Measurements from ENCODE around the gene SRRM3. TPM values are rescaled to one million over a fixed set of nuclear protein-coding genes. Genes with fewer than 3 reads are reported as not detected.
A peak's percentile ranks its signal among the peaks of the same experiment; 100 is the strongest.
"Not testable (repeated sequence)": the region's sequence is repeated elsewhere in the genome, so short reads cannot be mapped to it uniquely, and the experiment has no call there.

Gene SRRM3
- total RNA-seq, 1 donor, result 0.36 TPM

DNA sequence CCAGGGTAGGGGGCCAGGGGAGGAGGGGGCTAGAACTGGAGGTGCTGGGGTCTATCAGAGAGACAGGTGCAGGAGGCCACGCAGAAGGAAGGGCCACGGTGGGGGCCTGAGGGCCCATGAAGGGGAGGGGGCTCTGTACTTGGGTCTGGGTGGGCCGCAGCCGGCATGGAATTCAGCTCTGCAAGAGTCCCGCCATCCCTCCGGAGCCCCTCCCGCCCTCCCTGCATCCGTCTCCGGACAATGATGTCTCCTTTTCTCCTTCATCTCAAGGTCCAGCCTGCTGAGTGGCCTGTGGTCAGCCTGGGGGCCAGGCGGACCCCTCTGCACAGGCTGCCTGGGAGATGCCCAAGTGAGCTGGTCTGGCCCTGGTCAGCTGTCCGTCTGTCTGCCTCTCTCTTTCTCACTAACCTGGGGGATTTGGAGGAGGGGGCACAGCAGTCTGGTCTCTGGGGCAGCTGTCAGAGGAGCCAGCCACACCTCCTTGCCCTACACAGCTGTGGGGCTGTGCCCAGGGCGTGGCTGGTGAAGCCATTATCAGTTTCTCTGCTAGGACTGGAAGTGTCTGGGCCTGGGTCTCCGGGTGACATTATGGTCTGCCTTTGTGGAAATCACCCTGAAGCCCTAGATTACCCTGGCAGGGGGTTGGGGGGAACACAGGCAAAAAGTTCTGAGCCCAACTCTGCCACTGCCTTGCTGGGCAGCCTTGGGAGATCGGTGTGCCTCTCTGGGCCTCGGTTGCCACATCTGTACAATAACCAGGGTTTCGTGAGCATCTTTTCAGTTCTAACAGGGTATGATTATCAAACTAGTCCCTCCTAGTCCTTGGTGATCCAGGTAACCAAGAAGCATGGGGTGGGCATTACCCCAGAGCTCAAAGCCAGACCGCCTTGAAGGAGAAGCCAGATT is 81.8 kb downstream of the SRRM3 start:
- no peak overlapping the region for H3K4me2 ChIP-seq (ENCODE audit: insufficient read depth, low read length)
- peaks cover 3% of the 10 kb centered on the region for H3K4me1 ChIP-seq (ENCODE audit: insufficient read depth, low read length)
- no peaks in the 10 kb centered on the region for H3K36me3 ChIP-seq (ENCODE audit: insufficient read depth, low read length)
- no peak overlapping the region for H2AFZ ChIP-seq (ENCODE audit: low read length)
- no peaks in the 10 kb centered on the region for H4K20me1 ChIP-seq (ENCODE audit: insufficient read depth, low read length)
- H3K27me3 ChIP-seq (ENCODE audit: insufficient read depth, low read length), result peaks cover 40% of the 10 kb centered on the region
- no peak overlapping the region for H3K4me3 ChIP-seq (ENCODE audit: insufficient read depth, low read length)
- no peak overlapping the region for H3K27ac ChIP-seq (ENCODE audit: low read depth, low read length)
- TF ChIP-seq, protein P1, sequence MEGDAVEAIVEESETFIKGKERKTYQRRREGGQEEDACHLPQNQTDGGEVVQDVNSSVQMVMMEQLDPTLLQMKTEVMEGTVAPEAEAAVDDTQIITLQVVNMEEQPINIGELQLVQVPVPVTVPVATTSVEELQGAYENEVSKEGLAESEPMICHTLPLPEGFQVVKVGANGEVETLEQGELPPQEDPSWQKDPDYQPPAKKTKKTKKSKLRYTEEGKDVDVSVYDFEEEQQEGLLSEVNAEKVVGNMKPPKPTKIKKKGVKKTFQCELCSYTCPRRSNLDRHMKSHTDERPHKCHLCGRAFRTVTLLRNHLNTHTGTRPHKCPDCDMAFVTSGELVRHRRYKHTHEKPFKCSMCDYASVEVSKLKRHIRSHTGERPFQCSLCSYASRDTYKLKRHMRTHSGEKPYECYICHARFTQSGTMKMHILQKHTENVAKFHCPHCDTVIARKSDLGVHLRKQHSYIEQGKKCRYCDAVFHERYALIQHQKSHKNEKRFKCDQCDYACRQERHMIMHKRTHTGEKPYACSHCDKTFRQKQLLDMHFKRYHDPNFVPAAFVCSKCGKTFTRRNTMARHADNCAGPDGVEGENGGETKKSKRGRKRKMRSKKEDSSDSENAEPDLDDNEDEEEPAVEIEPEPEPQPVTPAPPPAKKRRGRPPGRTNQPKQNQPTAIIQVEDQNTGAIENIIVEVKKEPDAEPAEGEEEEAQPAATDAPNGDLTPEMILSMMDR (IDR thresholded peaks at IDR 0.05; ENCODE audit: extremely low read depth, low read depth, low read length), result no peak
- DNase-seq (ENCODE audit: insufficient read length, low spot score, missing footprints), result peak; percentile 68
- no peaks in the 10 kb centered on the region for H3K79me2 ChIP-seq (ENCODE audit: insufficient read depth, low read length)
- no peaks in the 10 kb centered on the region for H3K9me3 ChIP-seq (ENCODE audit: low read depth, low read length)

DNA sequence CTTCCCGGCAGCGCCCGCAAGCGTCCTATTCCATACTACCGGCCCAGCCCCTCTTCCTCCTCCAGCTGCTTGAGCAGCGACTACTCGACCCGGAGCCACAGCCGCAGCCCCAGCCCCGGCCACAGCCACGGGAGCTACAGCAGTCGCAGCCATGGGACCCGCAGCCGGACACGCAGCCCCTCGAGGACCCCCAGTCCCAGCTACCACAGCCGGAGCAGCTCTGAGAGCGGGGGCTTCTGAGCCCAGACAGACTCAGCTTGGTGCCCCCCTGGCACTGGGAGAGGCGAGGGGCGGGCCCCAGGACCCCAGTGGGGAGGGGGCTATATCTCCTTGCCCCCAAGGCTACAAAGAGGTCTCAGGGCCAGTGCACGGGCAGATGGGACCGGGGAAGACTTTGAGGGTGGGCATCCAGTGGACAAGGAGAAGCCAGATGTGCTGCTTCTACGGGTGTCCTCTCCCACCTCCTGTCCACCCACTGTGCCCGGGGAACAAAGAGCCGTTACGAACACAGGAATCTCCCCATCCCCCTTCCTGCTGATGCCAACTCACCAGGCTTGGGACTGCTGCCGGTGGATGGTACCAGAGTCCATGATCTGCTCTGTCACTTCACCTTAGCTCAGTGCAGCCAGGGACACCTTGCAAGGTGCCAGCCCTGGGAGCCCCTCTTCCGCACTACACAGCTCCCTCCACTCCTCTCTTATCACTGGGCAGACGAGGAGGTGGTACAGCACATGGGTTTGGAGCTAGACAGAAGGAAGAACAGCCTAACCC is 84.1 kb downstream of the SRRM3 start:
- TF ChIP-seq, protein P1 (IDR thresholded peaks at IDR 0.05; ENCODE audit: extremely low read depth, low read depth, low read length), result no peak
- Histone ChIP-seq H3K27me3 (ENCODE audit: insufficient read depth, low read length) (peaks cover 28% of the 10 kb centered on the region), H3K4me3 (ENCODE audit: insufficient read depth, low read length) (no peak overlapping the region), H3K4me1 (ENCODE audit: insufficient read depth, low read length) (peaks cover 3% of the 10 kb centered on the region), H3K4me2 (ENCODE audit: insufficient read depth, low read length) (no peak overlapping the region), H3K9me3 (ENCODE audit: low read depth, low read length) (no peaks in the 10 kb centered on the region), H2AFZ (ENCODE audit: low read length) (no peak overlapping the region), H3K36me3 (ENCODE audit: insufficient read depth, low read length) (no peaks in the 10 kb centered on the region), H4K20me1 (ENCODE audit: insufficient read depth, low read length) (no peaks in the 10 kb centered on the region), H3K79me2 (ENCODE audit: insufficient read depth, low read length) (no peaks in the 10 kb centered on the region), H3K27ac (ENCODE audit: low read depth, low read length) (no peak overlapping the region)
- DNase-seq (ENCODE audit: insufficient read length, low spot score, missing footprints), result peak; percentile 83

DNA sequence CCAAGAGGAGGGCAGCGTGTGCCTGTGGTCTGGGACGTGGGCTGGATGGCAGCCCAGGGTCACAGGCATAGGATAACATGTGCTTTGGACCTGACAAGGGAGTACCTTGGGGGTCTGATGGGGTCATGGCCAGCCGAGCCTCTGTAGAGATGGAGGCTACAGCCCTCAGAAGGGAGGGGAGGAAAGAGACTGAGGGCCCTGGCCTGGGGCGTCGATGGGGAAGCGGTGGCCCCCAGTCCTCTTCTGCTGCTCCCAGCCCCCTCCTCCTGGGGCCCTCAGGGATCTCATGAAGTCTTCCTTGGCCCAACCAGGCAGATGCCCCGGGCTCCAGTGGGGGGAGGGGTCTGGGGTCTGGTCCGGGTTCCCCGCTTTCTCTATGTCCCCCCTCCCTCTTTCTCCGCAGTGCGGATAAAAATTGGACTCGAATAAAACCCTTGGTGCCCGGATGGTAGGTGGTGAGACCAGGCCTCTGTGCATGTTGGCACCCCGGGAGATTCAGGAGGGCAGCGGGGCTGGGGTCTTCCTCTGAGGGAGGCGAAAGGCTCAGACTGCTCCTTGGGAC is 85.2 kb downstream of the SRRM3 start:
- Histone ChIP-seq H3K9me3 (ENCODE audit: low read depth, low read length) (no peaks in the 10 kb centered on the region), H4K20me1 (ENCODE audit: insufficient read depth, low read length) (no peaks in the 10 kb centered on the region), H3K4me2 (ENCODE audit: insufficient read depth, low read length) (no peak overlapping the region), H3K27me3 (ENCODE audit: insufficient read depth, low read length) (peaks cover 19% of the 10 kb centered on the region), H3K79me2 (ENCODE audit: insufficient read depth, low read length) (no peaks in the 10 kb centered on the region), H3K36me3 (ENCODE audit: insufficient read depth, low read length) (no peaks in the 10 kb centered on the region), H3K4me3 (ENCODE audit: insufficient read depth, low read length) (no peak overlapping the region), H2AFZ (ENCODE audit: low read length) (no peak overlapping the region), H3K27ac (ENCODE audit: low read depth, low read length) (no peak overlapping the region), H3K4me1 (ENCODE audit: insufficient read depth, low read length) (peaks cover 9% of the 10 kb centered on the region)
- TF ChIP-seq, protein P1 (IDR thresholded peaks at IDR 0.05; ENCODE audit: extremely low read depth, low read depth, low read length), result no peak
- DNase-seq (ENCODE audit: insufficient read length, low spot score, missing footprints), result peak; percentile 50

DNA sequence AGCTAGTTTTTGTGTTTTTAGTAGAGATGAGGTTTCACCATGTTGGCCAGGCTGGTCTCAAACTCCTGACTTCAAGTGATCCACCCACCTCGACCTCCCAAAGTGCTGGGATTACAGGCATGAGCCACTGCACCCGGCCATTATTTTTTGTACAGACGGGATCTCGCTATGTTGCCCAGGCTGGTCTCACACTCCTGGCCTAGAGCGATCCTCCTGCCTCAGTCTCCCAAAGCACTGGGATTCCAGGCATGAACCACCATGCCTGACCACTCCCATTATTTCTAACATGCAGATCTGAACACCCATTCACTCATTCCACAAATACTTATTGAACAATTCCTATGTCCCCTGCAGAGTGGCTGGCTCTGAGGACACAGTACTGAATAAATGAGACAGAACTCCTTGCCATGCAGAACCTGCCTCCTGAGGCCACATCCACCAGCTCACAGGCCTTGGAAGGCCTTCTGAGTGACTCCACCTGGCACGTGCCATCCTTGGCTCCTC is 89.2 kb downstream of the SRRM3 start:
- Histone ChIP-seq H3K4me2 (ENCODE audit: insufficient read depth, low read length) (peak overlapping the region; percentile 33), H3K4me1 (ENCODE audit: insufficient read depth, low read length) (peaks cover 35% of the 10 kb centered on the region), H3K27ac (ENCODE audit: low read depth, low read length) (peak overlapping the region; percentile 84), H3K4me3 (ENCODE audit: insufficient read depth, low read length) (peak overlapping the region; percentile 12), H2AFZ (ENCODE audit: low read length) (peak overlapping the region; percentile 58)
- not testable (repeated sequence) for H3K36me3 ChIP-seq (ENCODE audit: insufficient read depth, low read length); H3K27me3 ChIP-seq (ENCODE audit: insufficient read depth, low read length); H3K79me2 ChIP-seq (ENCODE audit: insufficient read depth, low read length); H3K9me3 ChIP-seq (ENCODE audit: low read depth, low read length); H4K20me1 ChIP-seq (ENCODE audit: insufficient read depth, low read length)
- peak; percentile 43 for DNase-seq (ENCODE audit: insufficient read length, low spot score, missing footprints)

Measured in osteoblast (primary cell).